NCI-H526 treated with DMSO at 0.1 percent for 48 hours (cell line): ENCODE measurements around the gene PNMA6E.

Experiments used
- DNase-seq: peaks from one replicate; lab custom pipeline; 2025; lab: John Stamatoyannopoulos, UW

The PNMA6E gene

GRCh38 chrX:153384390-153384789 is 16.8 kb downstream of the PNMA6E start:
- no peak for DNase-seq

DNA sequence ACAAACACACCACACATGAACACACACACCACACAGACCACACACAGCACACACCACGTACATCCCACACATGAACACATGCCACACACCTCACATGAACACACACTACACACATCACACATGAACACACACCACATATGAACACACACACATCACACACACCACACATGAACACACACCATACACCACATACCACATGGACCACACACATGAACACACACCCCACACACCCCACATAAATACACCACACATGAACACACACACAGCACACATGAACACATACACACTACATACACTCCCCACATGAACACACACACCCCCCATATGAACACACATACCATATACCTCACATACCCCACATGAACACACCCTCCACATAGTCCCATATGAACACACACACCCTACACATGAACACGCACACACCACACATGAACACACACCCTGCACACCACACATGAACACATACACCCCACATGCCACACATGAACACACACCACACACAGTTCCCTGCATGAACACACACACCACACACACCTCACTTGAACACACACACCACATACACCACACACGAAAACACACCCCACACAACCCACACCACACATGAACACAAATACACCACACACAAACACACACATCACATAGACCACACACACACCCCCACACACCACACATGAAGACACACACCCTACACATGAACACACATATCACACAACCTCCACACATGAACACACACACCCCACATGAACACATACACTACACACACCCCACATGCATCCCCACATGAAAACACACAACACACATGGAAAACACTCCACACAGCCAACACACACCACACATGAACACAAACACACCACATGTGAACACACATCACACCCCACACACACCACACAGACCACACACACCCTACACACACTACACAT is 18.3 kb downstream of the PNMA6E start:
- DNase-seq = no peak

- peak; percentile 74 for DNase-seq
Observed at GRCh38 chrX:153381684-153382532, 19.2 kb downstream of the PNMA6E start.

GRCh38 chrX:153380691-153381090 is 20.5 kb downstream of the PNMA6E start:
- no peak for DNase-seq

DNA sequence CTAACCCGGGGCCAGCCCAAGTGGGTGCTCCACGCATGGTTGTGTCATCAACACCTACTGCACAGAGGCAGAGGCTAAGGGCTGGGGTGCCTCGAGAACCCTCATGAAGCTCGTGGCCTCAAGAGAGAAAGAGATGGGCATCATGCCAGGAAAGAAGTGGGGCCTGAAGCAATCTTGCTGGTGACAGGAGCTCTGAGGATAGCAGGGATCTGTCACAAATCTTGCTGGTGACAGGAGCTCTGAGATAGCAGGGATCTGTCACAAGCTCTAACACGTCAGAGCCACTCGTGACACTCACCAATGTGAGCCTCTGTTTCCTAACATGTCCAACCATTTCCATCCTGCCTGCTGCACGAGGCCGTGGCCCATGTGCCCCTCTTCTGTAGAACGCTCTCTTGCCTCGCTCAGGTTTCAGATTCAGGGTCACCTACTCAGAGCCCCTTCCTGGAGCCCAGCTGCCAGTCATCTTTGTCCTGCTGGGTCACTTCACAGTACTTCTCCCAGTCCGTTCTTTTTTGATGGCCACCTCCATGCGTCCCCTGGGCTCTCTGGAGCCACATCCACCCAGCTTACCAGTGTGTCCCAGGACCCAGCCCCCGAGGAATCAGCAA is 21.1 kb downstream of the PNMA6E start:
- DNase-seq = no peak

DNA sequence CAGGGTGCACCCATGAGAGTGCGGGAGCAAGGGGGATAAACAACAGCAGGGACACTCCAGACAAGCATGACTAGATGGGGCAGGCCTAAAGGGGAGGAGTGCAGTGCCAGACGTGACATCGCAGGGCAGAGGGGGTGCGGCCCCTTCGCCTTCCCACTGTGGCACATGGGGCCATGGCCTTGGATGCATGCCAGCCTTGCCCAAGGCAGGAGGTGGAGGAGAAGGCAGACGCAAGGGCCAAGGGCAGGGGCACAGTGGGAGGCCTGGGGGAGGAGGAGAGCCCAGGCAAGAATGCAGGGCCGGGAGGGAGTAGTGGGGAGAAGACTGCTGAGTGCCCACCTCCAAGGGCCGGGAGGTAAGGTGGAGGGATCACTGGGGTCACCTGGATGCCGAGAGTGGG is 21.6 kb downstream of the PNMA6E start:
- DNase-seq = no peak

DNA sequence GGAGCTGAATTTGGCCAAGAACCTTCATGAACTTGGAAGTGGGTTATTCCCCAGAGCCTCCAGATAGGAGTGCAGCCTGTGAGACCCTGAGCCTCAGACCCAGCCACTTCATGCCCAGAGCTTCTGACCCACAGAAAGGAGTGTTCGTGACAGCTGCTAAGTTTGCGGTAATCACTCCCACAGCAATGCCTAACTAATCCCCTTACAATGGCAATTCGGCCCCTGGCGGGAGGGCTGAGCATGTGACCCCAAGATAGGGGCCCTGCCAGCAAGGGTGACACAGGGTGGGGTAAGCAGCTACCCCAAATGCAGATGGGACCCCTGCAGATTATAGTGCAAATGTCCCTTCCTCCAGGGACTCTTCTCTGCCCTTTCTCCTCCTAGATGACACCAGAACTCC is 22.5 kb downstream of the PNMA6E start:
- DNase-seq = no peak

DNA sequence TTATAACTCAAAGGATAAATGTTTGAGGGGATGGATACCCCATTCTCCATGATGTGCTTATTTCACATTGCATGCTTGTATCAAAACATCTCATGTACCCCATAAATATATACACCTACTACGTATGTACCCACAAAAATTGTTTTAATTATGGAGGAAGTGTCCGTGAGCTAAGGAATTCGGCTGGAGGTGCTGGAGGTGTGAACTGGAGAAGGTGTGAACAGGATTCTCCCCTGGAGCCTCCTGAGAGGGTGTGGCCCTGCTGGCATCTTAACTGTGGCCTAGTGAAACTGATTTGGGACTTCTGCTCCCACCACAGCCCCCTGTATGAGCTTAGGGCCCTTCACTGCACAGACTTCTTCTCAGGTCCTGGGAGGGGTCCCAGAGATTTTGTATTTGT is 23.4 kb downstream of the PNMA6E start:
- DNase-seq = no peak

GRCh38 chrX:153375571-153375970 is 25.6 kb downstream of the PNMA6E start:
- no peak for DNase-seq

DNA sequence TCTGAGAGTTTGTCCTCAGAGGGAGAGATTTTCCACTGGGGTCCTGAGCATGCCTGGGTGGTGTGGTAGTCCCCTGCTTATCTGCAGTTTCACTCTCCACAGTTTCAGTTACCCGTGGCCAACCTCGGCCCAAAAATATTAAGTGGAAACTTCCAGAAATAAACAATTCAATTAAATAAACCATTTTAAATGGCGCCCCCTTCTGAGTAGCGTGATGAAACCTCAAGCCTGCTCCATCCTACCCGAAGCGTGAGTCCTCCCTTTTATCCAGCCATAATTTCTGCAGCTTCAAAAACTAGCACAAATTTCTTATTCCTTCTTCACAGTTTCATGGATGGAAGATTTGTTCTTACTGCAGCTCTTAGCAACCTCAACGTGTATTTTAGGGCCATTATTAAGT is 26.7 kb downstream of the PNMA6E start:
- DNase-seq = no peak

- DNase-seq = no peak
Observed at GRCh38 chrX:153372949-153373348, 28.2 kb downstream of the PNMA6E start.

DNA sequence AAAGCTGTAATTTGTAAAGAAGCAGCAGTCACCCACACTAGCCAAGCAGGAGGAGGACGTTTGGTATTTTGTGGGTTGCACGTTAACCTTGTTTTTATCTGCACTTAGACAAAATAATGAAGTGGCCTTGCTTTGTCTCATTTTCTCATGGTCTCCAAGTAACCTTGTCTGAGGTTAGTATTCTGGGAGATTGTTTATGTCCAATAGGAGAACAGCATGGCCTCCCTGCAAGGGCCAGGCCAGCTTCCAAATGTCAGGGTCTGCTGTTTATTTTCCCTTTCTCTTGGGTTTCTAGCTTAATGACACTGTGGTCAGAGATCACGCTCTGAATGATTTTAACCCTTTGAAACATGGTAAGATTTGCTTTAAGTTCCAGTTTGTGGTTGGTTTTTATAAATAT is 29.9 kb downstream of the PNMA6E start:
- no peak for DNase-seq

GRCh38 chrX:153370293-153371055 is 30.7 kb downstream of the PNMA6E start:
- DNase-seq = no peak

GRCh38 chrX:153366878-153367538 is 34.1 kb downstream of the PNMA6E start:
- DNase-seq = no peak

GRCh38 chrX:153366119-153366518 is 35.0 kb downstream of the PNMA6E start:
- DNase-seq = no peak

GRCh38 chrX:153365670-153366069 is 35.5 kb downstream of the PNMA6E start:
- DNase-seq = no peak

DNA sequence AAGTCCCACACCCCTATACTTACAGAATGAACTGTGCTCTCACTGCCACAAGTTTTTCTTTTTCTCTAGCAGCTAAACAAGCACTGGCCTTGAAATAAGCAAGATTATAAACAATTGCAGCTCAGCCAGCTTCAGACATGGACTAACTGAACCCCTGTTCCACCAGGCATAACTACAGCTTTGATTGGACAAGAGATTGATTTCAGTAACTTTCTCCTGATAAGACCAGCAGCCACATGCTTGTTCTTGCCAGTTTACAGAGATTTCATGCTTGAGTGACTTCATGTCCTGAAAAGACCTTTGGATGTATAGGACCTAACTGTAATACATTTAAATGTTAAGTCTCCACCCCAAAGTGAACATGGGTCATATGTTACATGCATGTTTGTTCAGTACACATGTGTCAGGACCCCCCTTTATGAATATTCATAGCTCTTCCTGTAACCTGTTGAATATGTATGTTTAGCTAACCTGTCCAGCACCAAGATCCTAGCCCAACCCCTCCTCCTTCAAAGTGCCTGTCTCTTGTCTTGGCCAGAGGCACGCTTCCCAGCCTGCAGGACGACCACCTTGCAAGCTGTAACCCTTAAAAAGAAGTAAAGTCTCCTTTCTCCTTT is 39.3 kb downstream of the PNMA6E start:
- peak; percentile 80 for DNase-seq

DNA sequence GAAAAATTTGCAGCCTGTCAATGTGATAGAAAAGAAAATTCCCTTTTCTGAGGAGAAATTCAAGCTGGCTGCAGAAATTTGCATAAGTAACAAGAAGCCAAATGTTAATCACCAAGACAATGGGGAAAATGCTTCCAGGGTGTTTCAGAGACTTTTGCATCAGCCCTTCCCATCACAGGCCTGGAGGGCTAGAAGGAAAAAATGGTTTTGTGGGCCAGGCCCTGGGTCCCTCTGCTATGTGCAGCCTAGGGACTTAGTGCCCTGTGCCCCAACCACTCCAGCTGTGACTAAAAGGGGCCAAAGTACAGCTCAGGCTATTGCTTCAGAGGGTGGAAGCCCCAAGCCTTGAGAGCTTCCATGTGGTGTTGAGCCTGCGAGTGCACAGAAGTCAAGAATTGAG is 43.3 kb downstream of the PNMA6E start:
- no peak for DNase-seq

DNA sequence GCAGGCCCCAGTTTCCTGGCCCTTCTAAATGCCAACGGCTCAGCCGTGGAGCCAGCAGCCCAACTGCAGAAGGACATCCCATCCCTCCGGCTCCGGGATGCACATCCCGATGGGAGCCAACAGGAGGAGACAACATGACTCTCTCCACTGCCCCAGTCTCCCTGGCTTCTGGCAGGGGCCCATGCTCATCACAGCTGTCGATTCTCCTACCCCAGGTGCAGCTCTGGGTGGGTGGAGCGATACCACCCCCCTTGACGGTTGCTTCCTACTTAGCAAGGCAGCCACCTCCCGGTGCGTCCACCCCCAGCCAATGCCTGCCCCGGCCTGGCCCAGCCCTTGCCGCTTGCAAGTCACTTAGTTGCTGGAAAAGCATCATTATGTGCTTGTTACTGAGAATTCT is 47.7 kb downstream of the PNMA6E start:
- DNase-seq = peak; percentile 25

DNA sequence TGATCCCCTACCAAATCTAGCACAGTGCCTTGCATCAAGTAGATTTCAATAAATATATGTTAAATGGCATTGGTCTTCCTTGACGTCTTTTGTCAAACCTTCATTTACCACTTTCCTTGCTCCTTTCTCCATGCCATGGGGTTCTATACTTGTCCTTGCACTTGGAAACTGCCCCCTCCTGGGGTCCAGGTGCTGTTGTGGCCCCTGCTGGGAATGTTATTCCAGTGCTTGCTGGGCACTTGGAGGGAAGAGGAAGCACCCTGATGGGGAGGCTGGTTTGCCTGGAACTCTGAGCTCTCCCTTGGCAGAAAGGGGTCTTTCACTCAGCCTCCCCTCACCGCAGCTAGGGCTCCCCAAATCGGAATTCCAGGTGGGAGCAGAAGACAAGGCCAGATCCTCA is 48.3 kb downstream of the PNMA6E start:
- no peak for DNase-seq

DNA sequence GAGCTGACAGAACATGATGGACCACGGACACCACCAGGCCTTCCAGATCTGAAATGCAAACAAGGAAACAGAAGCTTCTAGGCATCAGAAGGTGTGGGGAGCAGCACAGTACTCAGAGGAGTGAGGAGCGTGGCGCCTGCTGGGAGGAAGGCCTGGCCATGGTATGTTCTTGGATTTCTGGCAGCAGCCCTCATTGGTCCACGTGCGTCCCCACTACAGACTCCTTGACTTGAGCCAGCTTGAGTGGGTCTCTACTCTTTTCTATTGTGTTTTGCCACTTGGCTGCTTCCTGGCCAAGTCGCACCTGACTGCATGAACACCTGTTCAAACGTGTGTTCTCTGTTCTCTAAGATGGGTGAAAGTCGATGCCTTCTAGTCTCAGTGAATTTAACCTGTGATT is 49.2 kb downstream of the PNMA6E start:
- DNase-seq = peak; percentile 1
